Activated B cell treated with CpG ODN at 0.5 μM for 24 hours (primary cell): ENCODE data around the gene C2orf49. TPM values are rescaled to one million over a fixed set of nuclear protein-coding genes. Genes with fewer than 3 reads are reported as not detected.

Experiments
- ATAC-seq: fragments of 200-7000 bp; cut with Tn5 transposase; one replicate; pipeline ENCODE4 v1.10.0; 2021; ENCODE audit warnings: low read depth, mild to moderate bottlenecking, moderate library complexity
- CTCF ChIA-PET: fragments of 350-600 bp; sonication (Branson Sonifier 250); formaldehyde crosslinking; loops from one replicate; lab custom pipeline; 2021; ENCODE audit warnings: antibody characterized with exemption; lab: Charles Lee
- POLR2A ChIA-PET: fragments of 350-600 bp; sonication (Branson Sonifier 250); formaldehyde crosslinking; loops from one replicate; lab custom pipeline; 2021; ENCODE audit warnings: antibody characterized with exemption; lab: Charles Lee
- DNase-seq: peaks from one replicate; pipeline ENCODE4 v3.0.0; 2022
- H3K27ac Mint-ChIP-seq: one replicate; pipeline ENCODE4 v1.8.0; 2020; ENCODE audit warnings: mixed read lengths
- H3K27me3 Mint-ChIP-seq: one replicate; pipeline ENCODE4 v1.8.0; 2021; ENCODE audit warnings: mixed read lengths
- H3K36me3 Mint-ChIP-seq: one replicate; pipeline ENCODE4 v1.8.0; 2021; ENCODE audit warnings: low read depth, mixed read lengths
- H3K4me1 Mint-ChIP-seq: one replicate; pipeline ENCODE4 v1.8.0; 2021; ENCODE audit warnings: mixed read lengths
- H3K4me3 Mint-ChIP-seq: one replicate; pipeline ENCODE4 v1.8.0; 2020; ENCODE audit warnings: mild to moderate bottlenecking, mixed read lengths
- H3K9me3 Mint-ChIP-seq: one replicate; pipeline ENCODE4 v1.8.0; 2020; ENCODE audit warnings: mixed read lengths
- CTCF ChIP-seq: fragments of 200-600 bp; IDR thresholded peaks from one replicate; pipeline ENCODE4 v1.8.0; 2022; ENCODE audit warnings: antibody characterized with exemption, mild to moderate bottlenecking
- intact Hi-C: fragments of 100-400 bp; cut with micrococcal nuclease; formaldehyde crosslinking; loops from one replicate; pipeline ENCODE4 v1.15.1; 2024
- total RNA-seq: library from RNA; stranded (reverse); gene quantifications from 2 replicates; pipeline ENCODE4 v1.2.3, GENCODE V29; 2022

C2orf49 gene
- total RNA-seq, 1 donor from 2014 or later, result 23.8 TPM

- H3K9me3 Mint-ChIP-seq, result no peaks in the 10 kb centered on the region
- peaks cover 7% of the 10 kb centered on the region for H3K4me1 Mint-ChIP-seq
- H3K36me3 Mint-ChIP-seq, result no peaks in the 10 kb centered on the region
- intact Hi-C loops, result no loop called here
- CTCF ChIA-PET, result no interaction called here
- H3K27me3 Mint-ChIP-seq, result no peaks in the 10 kb centered on the region
- no peak overlapping the region for H3K27ac Mint-ChIP-seq
- DNase-seq (no peak), ATAC-seq (no peak)
- H3K4me3 Mint-ChIP-seq, result no peak overlapping the region
- TF ChIP-seq CTCF, result no peak
- POLR2A ChIA-PET, result no interaction called here
Measured at GRCh38 chr2:105373895-105374401, 36.6 kb downstream of the C2orf49 start.

GRCh38 chr2:105375001-105375561 lies 37.7 kb downstream of the C2orf49 start:
- no peak overlapping the region for H3K4me3 Mint-ChIP-seq
- peaks cover 1% of the 10 kb centered on the region for H3K4me1 Mint-ChIP-seq
- intact Hi-C loops, result no loop called here
- DNase-seq (no peak), ATAC-seq (no peak)
- H3K27ac Mint-ChIP-seq, result no peak overlapping the region
- peaks cover 3% of the 10 kb centered on the region for H3K27me3 Mint-ChIP-seq
- H3K9me3 Mint-ChIP-seq, result no peaks in the 10 kb centered on the region
- ChIA-PET POLR2A (no interaction called here), CTCF (interaction anchor here (1.4 kb wide), 1 partner anchor 28 kb away, joined by 3 read pairs; no protein-coding TSS in a partner anchor)
- TF ChIP-seq CTCF, result no peak
- H3K36me3 Mint-ChIP-seq, result no peaks in the 10 kb centered on the region

GRCh38 chr2:105376010-105376409 lies 38.7 kb downstream of the C2orf49 start:
- ChIA-PET CTCF (interaction anchor here (1.4 kb wide), 1 partner anchor 29 kb away, joined by 3 read pairs; no protein-coding TSS in a partner anchor), POLR2A (no interaction called here)
- no peak overlapping the region for H3K27ac Mint-ChIP-seq

GRCh38 chr2:105376789-105377240 lies 39.5 kb downstream of the C2orf49 start:
- ATAC-seq, result no peak
- CTCF ChIA-PET, result no interaction called here

More at GRCh38 chr2:105376010-105376409, 38.7 kb downstream of the C2orf49 start:
- intact Hi-C loops, result no loop called here
- H3K36me3 Mint-ChIP-seq, result no peaks in the 10 kb centered on the region
- no peak for ATAC-seq
- H3K4me1 Mint-ChIP-seq, result no peaks in the 10 kb centered on the region
- DNase-seq, result no peak
- no peak overlapping the region for H3K4me3 Mint-ChIP-seq
- peaks cover 3% of the 10 kb centered on the region for H3K27me3 Mint-ChIP-seq
- no peak for TF ChIP-seq CTCF
- H3K9me3 Mint-ChIP-seq, result no peaks in the 10 kb centered on the region

More at GRCh38 chr2:105376789-105377240, 39.5 kb downstream of the C2orf49 start:
- Mint-ChIP-seq H3K36me3 (no peaks in the 10 kb centered on the region), H3K27me3 (peaks cover 3% of the 10 kb centered on the region), H3K27ac (no peak overlapping the region), H3K4me1 (no peaks in the 10 kb centered on the region), H3K9me3 (no peaks in the 10 kb centered on the region), H3K4me3 (no peak overlapping the region)
- POLR2A ChIA-PET, result no interaction called here
- DNase-seq, result no peak
- intact Hi-C loops, result no loop called here
- no peak for TF ChIP-seq CTCF
